HCT116 (cell line): ENCODE results near the gene OPRL1.

Experiments used
- CBX3 ChIP-seq: IDR thresholded peaks from 2 replicates; pipeline ENCODE4 v1.6.1; 2012; ENCODE audit warnings: low read depth
- CTCF ChIP-seq, 3 experiments: fragments of 200-600 bp in 1 of 3; sonication (generic) in 1 of 3; IDR thresholded peaks in 2 of 3; conservative IDR thresholded peaks in 1 of 3; 2 replicates each; pipeline ENCODE4 v1.5.1; 2012 to 2017; ENCODE audit warnings: low read depth in 2 of 3, low read length in 2 of 3, antibody characterized with exemption in 1 of 3, borderline replicate concordance in 1 of 3, control low read depth in 1 of 3, mild to moderate bottlenecking in 1 of 3, mixed read lengths in 1 of 3, mixed run types in 1 of 3, moderate library complexity in 1 of 3; ENCODE audit not compliant: insufficient read depth in 1 of 3
- EZH2 ChIP-seq: fragments of 200-600 bp; sonication (generic); IDR thresholded peaks from 2 replicates; pipeline ENCODE4 v1.6.1; 2017; ENCODE audit warnings: antibody characterized with exemption, mixed run types
- JUND ChIP-seq: IDR thresholded peaks from 2 replicates; pipeline ENCODE4 v1.6.1; 2012
- POLR2A ChIP-seq: IDR thresholded peaks from 2 replicates; pipeline ENCODE4 v1.7.0; 2011; ENCODE audit warnings: borderline replicate concordance; ENCODE audit not compliant: insufficient read depth, insufficient read length; ENCODE audit errors: extremely low read depth
- RAD21 ChIP-seq: IDR thresholded peaks from 2 replicates; pipeline ENCODE4 v1.6.1; 2012; ENCODE audit warnings: low read depth, mild to moderate bottlenecking
- ZFX ChIP-seq: fragments of 450-650 bp; IDR thresholded peaks from 2 replicates; pipeline ENCODE4 v1.6.1; 2017
- ZNF274 ChIP-seq: fragments of 200-500 bp; sonication (Bioruptor generic); IDR thresholded peaks from 2 replicates; pipeline ENCODE4 v1.6.1; 2014; ENCODE audit warnings: mild to moderate bottlenecking, low read depth, low read length, inconsistent platforms
- TF ChIP-seq, protein P1 (sequence below): IDR thresholded peaks from 2 replicates; pipeline ENCODE4 v1.6.1; 2012

- TF ChIP-seq POLR2A (no peak), ZNF274 (no peak), CTCF (IDR thresholded peaks at IDR 0.05 in 2 of 3, conservative IDR thresholded peaks at IDR 0.05 in 1 of 3; ENCODE audit: borderline replicate concordance in 1 of 3, insufficient read depth in 1 of 3, low read depth in 2 of 3, low read length in 2 of 3) (no peak), CBX3 (no peak), EZH2 (no peak), RAD21 (no peak), ZFX (no peak), JUND (no peak)
- TF ChIP-seq, protein P1, sequence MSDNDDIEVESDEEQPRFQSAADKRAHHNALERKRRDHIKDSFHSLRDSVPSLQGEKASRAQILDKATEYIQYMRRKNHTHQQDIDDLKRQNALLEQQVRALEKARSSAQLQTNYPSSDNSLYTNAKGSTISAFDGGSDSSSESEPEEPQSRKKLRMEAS: no peak
Observed at GRCh38 chr20:64103871-64104666, 24.2 kb downstream of the OPRL1 start.
